K562 (cell line): Measurements from ENCODE around the gene SYNJ2. TPM values are rescaled to one million over a fixed set of nuclear protein-coding genes. Genes with fewer than 3 reads are reported as not detected.

Experiments used
- HNRNPLL ChIP-seq: fragments of 200-400 bp; formaldehyde crosslinking; IDR thresholded peaks from 2 replicates; pipeline ENCODE4 v1.6.1; 2017; ENCODE audit warnings: low read length, low read depth, mild to moderate bottlenecking; ENCODE audit not compliant: poor library complexity, severe bottlenecking
- JUND ChIP-seq, 2 experiments: IDR thresholded peaks; 2 replicates in 1 of 2; 3 replicates in 1 of 2; pipeline ENCODE4 v1.6.1; 2011; ENCODE audit warnings: borderline replicate concordance in 2 of 2, low read depth in 2 of 2, low read length in 2 of 2, improper control_type of control experiment in 1 of 2, missing biosample characterization in 1 of 2, missing genetic modification characterization in 1 of 2, missing genetic modification reagents in 1 of 2
- KAT7 ChIP-seq: sonication (generic); formaldehyde crosslinking; IDR thresholded peaks from 2 replicates; pipeline ENCODE4 v1.8.0; 2022; ENCODE audit warnings: missing genetic modification reagents, mild to moderate bottlenecking, borderline replicate concordance
- NCOA2 ChIP-seq, 2 experiments: fragments of 450-650 bp; IDR thresholded peaks; 2 replicates each; pipeline ENCODE4 v1.6.1; 2018; ENCODE audit warnings: mild to moderate bottlenecking in 2 of 2, moderate library complexity in 1 of 2; ENCODE audit not compliant: partially characterized antibody in 2 of 2
- NR1H2 ChIP-seq: sonication (generic); formaldehyde crosslinking; IDR thresholded peaks from 2 replicates; pipeline ENCODE4 v1.4.0; 2020; ENCODE audit warnings: mild to moderate bottlenecking, missing genetic modification reagents
- POLR2H ChIP-seq: IDR thresholded peaks from 2 replicates; pipeline ENCODE4 v1.6.1; 2016; ENCODE audit warnings: missing genetic modification characterization, low read depth, mild to moderate bottlenecking, control low read depth, missing compliant biosample characterization, moderate library complexity
- RBM14 ChIP-seq: fragments of 200-400 bp; formaldehyde crosslinking; IDR thresholded peaks from 2 replicates; pipeline ENCODE4 v1.6.1; 2018; ENCODE audit warnings: low read depth, mild to moderate bottlenecking, low read length, moderate library complexity, borderline replicate concordance; ENCODE audit not compliant: insufficient read depth
- SMARCA5 ChIP-seq: fragments of 450-650 bp; IDR thresholded peaks from 2 replicates; pipeline ENCODE4 v1.6.1; 2016
- TRIM24 ChIP-seq, 2 experiments: fragments of 450-650 bp; IDR thresholded peaks; 2 replicates each; pipeline ENCODE4 v1.6.1; 2016
- ZBTB2 ChIP-seq: fragments of 450-650 bp; IDR thresholded peaks from 2 replicates; pipeline ENCODE4 v1.6.1; 2016; ENCODE audit warnings: antibody characterized with exemption
- ZNF384 ChIP-seq: IDR thresholded peaks from 2 replicates; pipeline ENCODE4 v1.6.1; 2012; ENCODE audit warnings: low read depth, low read length, improper control_type of control experiment
- ZNF586 ChIP-seq: fragments of 450-650 bp; formaldehyde crosslinking; conservative IDR thresholded peaks from 2 replicates; pipeline ENCODE4 v1.4.0; 2020; ENCODE audit warnings: mild to moderate bottlenecking, moderate library complexity
- polyA plus RNA-seq, 8 experiments: library from polyadenylated mRNA; depleted of rRNA in 4 of 8; stranded (reverse) in 5 of 8; unstranded in 3 of 8; fragments of >200 nt; fragmentation: Nextera tagmentation in 2 of 8; fragmentation: Illumina TruSeq in 1 of 8; extraction: Ambion mirVana in 2 of 8; extraction: Trizol in 1 of 8; gene quantifications; 2 replicates each; pipeline versions ENCODE4 v1.2.1 to v1.2.3, GENCODE V29; 2011 to 2014; ENCODE audit warnings: inconsistent platforms in 1 of 8, missing spikeins in 1 of 8
- total RNA-seq, 7 experiments: library from RNA; depleted of rRNA in 6 of 7; stranded (reverse); fragments of >200 nt in 6 of 7; fragmentation: Illumina TruSeq in 2 of 7; extraction: Trizol in 2 of 7; gene quantifications; 2 replicates each; pipeline versions ENCODE4 v1.2.1 to v1.2.3, GENCODE V29; 2011 to 2021; ENCODE audit warnings: low replicate concordance in 1 of 7
- TF ChIP-seq, protein P1 (sequence below), 2 experiments: fragments of 450-650 bp; IDR thresholded peaks; 2 replicates each; pipeline ENCODE4 v1.6.1; 2016
- TF ChIP-seq, protein P2 (sequence below): fragments of 200-600 bp; sonication (generic); IDR thresholded peaks from one replicate; pipeline ENCODE4 v1.6.1; 2012; ENCODE audit warnings: mild to moderate bottlenecking, low read depth, low read length, inconsistent platforms

SYNJ2 gene
- total and polyA plus RNA-seq, 9 of the 15 experiments (the other 6 are each of a cell fraction or from before 2014, with no cell fraction given) = 3.0 to 27.7 (median 17.8) TPM

- TF ChIP-seq POLR2H (tag) (no peak), RBM14 (0 out of 2 replicates have a peak, but pooled peaks have one; percentile 60), ZNF586 (CRISPR knock-in tag) (no peak), ZBTB2 (peak; percentile 64; the same call in 1 of the 2 replicates), NCOA2 (IDR thresholded peaks at IDR 0.05; ENCODE audit: partially characterized antibody in 2 of 2) (no peak), ZNF384 (no peak), SMARCA5 (peak; percentile 36; the same call in 1 of the 2 replicates), TRIM24 (IDR thresholded peaks at IDR 0.05) (0 out of 4 replicates have a peak, but pooled peaks of 1 of the 2 experiments have one; percentile 35), NR1H2 (CRISPR knock-in tag) (peak; percentile 78; the same call in 1 of the 2 replicates), JUND (IDR thresholded peaks at IDR 0.05; ENCODE audit: borderline replicate concordance, low read depth, low read length) (0 out of 2 replicates have a peak, but pooled peaks have one; percentile 2), JUND (tag; IDR thresholded peaks at IDR 0.05; ENCODE audit: borderline replicate concordance, low read depth, low read length) (0 out of 3 replicates have a peak, but pooled peaks have one; percentile 24), HNRNPLL (no peak), KAT7 (CRISPR knock-in tag) (peak; percentile 26; the same call in 1 of the 2 replicates)
- TF ChIP-seq, protein P1, sequence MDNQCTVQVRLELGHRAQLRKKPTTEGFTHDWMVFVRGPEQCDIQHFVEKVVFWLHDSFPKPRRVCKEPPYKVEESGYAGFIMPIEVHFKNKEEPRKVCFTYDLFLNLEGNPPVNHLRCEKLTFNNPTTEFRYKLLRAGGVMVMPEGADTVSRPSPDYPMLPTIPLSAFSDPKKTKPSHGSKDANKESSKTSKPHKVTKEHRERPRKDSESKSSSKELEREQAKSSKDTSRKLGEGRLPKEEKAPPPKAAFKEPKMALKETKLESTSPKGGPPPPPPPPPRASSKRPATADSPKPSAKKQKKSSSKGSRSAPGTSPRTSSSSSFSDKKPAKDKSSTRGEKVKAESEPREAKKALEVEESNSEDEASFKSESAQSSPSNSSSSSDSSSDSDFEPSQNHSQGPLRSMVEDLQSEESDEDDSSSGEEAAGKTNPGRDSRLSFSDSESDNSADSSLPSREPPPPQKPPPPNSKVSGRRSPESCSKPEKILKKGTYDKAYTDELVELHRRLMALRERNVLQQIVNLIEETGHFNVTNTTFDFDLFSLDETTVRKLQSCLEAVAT (IDR thresholded peaks at IDR 0.05) = peak in 1 of 2 experiments; percentile 60; a peak in 1 of 4 replicates
- TF ChIP-seq, protein P2, sequence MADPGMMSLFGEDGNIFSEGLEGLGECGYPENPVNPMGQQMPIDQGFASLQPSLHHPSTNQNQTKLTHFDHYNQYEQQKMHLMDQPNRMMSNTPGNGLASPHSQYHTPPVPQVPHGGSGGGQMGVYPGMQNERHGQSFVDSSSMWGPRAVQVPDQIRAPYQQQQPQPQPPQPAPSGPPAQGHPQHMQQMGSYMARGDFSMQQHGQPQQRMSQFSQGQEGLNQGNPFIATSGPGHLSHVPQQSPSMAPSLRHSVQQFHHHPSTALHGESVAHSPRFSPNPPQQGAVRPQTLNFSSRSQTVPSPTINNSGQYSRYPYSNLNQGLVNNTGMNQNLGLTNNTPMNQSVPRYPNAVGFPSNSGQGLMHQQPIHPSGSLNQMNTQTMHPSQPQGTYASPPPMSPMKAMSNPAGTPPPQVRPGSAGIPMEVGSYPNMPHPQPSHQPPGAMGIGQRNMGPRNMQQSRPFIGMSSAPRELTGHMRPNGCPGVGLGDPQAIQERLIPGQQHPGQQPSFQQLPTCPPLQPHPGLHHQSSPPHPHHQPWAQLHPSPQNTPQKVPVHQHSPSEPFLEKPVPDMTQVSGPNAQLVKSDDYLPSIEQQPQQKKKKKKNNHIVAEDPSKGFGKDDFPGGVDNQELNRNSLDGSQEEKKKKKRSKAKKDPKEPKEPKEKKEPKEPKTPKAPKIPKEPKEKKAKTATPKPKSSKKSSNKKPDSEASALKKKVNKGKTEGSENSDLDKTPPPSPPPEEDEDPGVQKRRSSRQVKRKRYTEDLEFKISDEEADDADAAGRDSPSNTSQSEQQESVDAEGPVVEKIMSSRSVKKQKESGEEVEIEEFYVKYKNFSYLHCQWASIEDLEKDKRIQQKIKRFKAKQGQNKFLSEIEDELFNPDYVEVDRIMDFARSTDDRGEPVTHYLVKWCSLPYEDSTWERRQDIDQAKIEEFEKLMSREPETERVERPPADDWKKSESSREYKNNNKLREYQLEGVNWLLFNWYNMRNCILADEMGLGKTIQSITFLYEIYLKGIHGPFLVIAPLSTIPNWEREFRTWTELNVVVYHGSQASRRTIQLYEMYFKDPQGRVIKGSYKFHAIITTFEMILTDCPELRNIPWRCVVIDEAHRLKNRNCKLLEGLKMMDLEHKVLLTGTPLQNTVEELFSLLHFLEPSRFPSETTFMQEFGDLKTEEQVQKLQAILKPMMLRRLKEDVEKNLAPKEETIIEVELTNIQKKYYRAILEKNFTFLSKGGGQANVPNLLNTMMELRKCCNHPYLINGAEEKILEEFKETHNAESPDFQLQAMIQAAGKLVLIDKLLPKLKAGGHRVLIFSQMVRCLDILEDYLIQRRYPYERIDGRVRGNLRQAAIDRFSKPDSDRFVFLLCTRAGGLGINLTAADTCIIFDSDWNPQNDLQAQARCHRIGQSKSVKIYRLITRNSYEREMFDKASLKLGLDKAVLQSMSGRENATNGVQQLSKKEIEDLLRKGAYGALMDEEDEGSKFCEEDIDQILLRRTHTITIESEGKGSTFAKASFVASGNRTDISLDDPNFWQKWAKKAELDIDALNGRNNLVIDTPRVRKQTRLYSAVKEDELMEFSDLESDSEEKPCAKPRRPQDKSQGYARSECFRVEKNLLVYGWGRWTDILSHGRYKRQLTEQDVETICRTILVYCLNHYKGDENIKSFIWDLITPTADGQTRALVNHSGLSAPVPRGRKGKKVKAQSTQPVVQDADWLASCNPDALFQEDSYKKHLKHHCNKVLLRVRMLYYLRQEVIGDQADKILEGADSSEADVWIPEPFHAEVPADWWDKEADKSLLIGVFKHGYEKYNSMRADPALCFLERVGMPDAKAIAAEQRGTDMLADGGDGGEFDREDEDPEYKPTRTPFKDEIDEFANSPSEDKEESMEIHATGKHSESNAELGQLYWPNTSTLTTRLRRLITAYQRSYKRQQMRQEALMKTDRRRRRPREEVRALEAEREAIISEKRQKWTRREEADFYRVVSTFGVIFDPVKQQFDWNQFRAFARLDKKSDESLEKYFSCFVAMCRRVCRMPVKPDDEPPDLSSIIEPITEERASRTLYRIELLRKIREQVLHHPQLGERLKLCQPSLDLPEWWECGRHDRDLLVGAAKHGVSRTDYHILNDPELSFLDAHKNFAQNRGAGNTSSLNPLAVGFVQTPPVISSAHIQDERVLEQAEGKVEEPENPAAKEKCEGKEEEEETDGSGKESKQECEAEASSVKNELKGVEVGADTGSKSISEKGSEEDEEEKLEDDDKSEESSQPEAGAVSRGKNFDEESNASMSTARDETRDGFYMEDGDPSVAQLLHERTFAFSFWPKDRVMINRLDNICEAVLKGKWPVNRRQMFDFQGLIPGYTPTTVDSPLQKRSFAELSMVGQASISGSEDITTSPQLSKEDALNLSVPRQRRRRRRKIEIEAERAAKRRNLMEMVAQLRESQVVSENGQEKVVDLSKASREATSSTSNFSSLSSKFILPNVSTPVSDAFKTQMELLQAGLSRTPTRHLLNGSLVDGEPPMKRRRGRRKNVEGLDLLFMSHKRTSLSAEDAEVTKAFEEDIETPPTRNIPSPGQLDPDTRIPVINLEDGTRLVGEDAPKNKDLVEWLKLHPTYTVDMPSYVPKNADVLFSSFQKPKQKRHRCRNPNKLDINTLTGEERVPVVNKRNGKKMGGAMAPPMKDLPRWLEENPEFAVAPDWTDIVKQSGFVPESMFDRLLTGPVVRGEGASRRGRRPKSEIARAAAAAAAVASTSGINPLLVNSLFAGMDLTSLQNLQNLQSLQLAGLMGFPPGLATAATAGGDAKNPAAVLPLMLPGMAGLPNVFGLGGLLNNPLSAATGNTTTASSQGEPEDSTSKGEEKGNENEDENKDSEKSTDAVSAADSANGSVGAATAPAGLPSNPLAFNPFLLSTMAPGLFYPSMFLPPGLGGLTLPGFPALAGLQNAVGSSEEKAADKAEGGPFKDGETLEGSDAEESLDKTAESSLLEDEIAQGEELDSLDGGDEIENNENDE = no peak
These were observed 600 bp upstream of the SYNJ2 start (continued) for GRCh38 chr6:157981132-157981394.
